GM20431 (cell line): ENCODE results near the gene GALNT15.

Source experiments
- in situ Hi-C: fragments of 300-500 bp; cut with MseI, MboI; formaldehyde crosslinking; loops from one replicate; pipeline ENCODE4 v1.15.0; 2020; ENCODE audit warnings: low sequenced_read_pairs; ENCODE audit not compliant: unreplicated experiment

GALNT15 gene

GRCh38 chr3:16247282-16248061 is 73.0 kb downstream of the GALNT15 start:
- in situ Hi-C loops: loop anchor here (10.0 kb wide), 1 partner anchor 203 kb away; no protein-coding TSS in a partner anchor

DNA sequence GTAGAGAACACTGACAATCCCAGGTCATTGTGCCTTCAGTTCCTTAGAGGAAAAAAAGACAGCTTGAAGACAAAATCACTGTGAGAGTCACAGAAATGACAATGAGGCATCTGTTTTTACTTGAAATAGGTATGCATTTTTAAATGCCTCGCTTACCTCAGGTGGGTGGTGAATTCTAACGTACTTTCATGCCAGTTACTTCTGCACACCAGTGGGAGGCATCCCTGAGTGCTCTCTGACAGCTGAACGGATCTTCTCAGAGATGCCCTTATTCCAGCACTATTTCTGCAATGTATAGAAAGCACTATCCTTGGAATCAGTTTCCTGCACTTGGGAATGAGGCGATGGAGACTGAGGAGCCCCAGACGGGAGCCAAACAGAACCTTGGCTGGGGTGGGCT is 74.1 kb downstream of the GALNT15 start:
- in situ Hi-C loops: loop anchor here (10.0 kb wide), 1 partner anchor 204 kb away; no protein-coding TSS in a partner anchor

DNA sequence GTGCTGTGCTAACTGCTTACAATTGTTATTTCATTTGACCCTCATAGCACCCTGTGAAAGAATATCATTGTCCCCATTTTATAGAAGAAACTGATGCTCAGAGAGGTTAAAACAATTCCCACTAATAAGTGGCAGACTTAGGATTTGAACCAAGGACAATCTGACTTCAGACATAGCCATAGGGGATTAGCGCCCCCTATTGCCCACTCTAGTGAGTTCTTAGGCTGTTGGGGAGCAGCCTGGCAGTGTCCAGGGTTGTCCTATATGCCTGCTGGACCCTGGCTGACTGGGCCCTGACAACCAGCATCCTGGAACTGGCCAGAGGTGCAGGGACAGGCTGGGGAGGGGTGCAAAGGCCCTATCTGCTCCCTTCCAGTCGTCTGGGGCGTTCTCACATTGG is 74.9 kb downstream of the GALNT15 start:
- in situ Hi-C loops: loop anchor here (10.0 kb wide), 1 partner anchor 205 kb away; no protein-coding TSS in a partner anchor

GRCh38 chr3:16249886-16250285 is 75.4 kb downstream of the GALNT15 start:
- in situ Hi-C loops: loop anchor here (10.0 kb wide), 1 partner anchor 205 kb away; no protein-coding TSS in a partner anchor

- in situ Hi-C loops: no loop called here
Observed at GRCh38 chr3:16251316-16252085, 77.0 kb downstream of the GALNT15 start.

DNA sequence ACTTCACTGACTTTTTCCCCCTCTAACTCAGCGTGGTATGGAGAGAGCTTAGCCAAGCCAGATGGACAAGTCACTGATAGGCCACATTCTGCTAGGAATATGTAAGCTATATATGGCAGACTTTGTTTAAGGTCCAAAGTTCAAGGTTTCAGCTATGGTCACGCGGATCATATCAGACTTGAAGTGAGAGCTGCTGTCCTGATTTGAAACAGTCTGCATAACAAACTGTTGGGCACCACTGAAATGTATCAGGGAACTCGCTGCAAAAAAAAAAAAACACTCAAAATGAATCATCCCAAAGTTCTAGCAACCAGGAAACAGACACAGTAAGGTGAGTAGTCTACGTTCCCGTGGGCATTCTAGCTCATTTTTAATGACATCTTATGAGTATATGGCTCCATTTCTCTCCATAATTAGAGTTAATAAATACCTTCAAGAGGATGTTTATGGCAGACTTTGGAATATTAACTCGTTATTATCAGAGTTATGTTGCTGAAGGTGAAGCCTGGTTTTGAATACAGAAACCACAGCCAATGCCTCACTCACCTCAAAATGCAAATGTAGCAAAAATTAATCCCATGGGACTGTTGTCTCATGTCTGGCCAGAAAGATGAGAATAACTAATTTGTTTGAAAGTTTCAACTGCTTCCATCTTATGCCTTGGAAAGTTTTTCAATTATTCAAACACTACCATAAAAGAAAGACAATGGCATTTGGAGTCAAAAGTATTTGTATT is 77.9 kb downstream of the GALNT15 start:
- in situ Hi-C loops: no loop called here

- in situ Hi-C loops: no loop called here
Observed at GRCh38 chr3:16252988-16253387, 78.5 kb downstream of the GALNT15 start.

GRCh38 chr3:16253601-16254000 is 79.1 kb downstream of the GALNT15 start:
- in situ Hi-C loops: no loop called here

GRCh38 chr3:16254916-16255315 is 80.4 kb downstream of the GALNT15 start:
- in situ Hi-C loops: no loop called here

GRCh38 chr3:16255326-16255725 is 80.8 kb downstream of the GALNT15 start:
- in situ Hi-C loops: no loop called here

DNA sequence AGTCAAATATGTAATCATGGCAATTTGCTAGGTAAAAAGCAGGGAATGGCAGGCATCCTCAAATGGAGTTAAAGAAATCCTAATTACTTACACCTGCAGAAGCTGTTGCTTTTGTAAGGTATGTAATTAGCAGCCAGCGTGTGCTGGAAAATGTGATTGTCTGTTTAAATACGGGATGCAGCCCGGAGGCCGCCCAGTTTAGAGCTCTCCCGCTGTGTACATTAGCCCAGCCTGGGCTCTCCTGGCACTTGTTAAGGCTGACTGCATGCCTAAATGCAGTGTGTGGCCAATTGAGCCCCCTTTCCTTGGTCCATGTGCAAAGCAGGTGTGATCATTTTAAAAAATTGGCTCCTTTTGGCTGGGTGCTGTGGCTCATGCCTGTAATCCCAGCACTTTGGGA is 81.2 kb downstream of the GALNT15 start:
- in situ Hi-C loops: no loop called here

GRCh38 chr3:16257309-16257708 is 82.8 kb downstream of the GALNT15 start:
- in situ Hi-C loops: no loop called here

DNA sequence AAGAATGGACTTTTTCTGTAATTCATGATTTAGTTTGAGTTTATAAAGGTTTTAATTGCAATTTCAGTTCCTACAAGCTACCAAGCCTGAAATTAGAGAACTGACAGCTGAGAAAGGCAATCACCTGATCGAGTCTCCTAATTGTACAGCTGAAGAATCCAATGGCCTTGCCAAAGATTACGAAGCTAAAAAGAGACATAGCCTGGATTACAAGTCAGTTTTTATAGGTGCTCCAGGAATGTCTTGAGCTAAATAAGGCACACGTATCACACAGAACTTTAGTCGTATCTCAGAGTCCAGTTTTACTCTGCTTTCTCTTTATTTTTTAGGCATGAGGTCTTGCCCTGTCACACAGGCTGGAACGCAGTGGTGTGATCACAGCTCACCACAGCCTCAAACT is 83.7 kb downstream of the GALNT15 start:
- in situ Hi-C loops: no loop called here

GRCh38 chr3:16258866-16259265 is 84.4 kb downstream of the GALNT15 start:
- in situ Hi-C loops: no loop called here

DNA sequence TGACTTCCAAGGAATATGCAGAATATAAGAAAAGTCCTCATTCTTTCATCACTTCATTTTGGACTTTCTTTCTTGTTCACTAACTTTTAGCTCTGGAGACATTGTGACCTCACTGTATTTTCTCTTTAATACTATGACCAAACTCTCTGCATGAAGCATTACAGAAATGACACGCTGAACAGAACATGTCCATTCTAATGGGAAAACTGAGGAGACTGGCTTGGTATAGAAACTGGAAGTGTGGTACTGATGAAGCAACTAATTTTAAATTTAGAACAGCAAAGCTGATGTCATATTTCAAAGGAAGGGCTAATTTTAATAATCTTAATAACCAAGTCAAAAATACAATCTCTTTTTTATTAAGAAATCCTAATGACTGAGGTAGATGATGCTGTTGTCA is 85.6 kb downstream of the GALNT15 start:
- in situ Hi-C loops: no loop called here

GRCh38 chr3:16262174-16262573 is 87.7 kb downstream of the GALNT15 start:
- in situ Hi-C loops: no loop called here

DNA sequence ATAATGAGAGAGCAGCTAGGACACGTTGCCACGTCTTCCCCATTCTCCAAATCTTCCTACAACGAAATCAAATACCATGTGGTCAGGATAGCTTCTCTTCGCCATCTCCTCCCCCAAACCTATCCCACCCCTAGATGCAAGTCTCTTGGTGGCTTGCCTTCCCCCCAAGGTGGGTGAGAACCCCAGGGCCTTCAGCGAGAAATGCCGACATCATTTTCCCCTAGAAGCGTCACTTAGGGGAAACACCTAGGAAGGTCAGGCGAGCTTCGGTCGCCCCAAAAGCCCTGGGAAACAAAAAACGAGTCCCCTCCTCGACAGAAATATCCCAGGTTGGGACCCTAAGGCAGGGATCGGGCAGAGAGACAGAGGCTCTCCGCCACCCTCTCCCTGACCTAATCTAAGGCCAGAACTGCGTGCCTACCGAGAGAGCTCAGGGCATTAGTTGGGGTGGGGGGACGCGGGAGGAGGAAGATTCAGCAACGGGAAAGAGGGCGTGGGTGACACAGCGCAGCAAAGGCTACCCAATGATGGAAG is 89.8 kb downstream of the GALNT15 start:
- in situ Hi-C loops: no loop called here

GRCh38 chr3:16264708-16265454 is 90.4 kb downstream of the GALNT15 start, which contains the start of the genes DPH3 and OXNAD1:
Gene DPH3 (minus strand): TSS chr3:16264943. CDS start chr3:16264876, 67 bp downstream.
Gene OXNAD1 (plus strand): TSS chr3:16265212. CDS start chr3:16270953, 5,741 bp downstream.
- in situ Hi-C loops: no loop called here

- in situ Hi-C loops: no loop called here
Observed at GRCh38 chr3:16265455-16265786, 90.9 kb downstream of the GALNT15 start.
